ENCODE data around the gene COX11. TPM values are rescaled to one million over a fixed set of nuclear protein-coding genes. Genes with fewer than 3 reads are reported as not detected.

The COX11 gene
- polyA plus RNA-seq, 1 donor (not counting 4 experiments of a cell fraction or from before 2014, with no cell fraction given): 36.3 TPM

DNA sequence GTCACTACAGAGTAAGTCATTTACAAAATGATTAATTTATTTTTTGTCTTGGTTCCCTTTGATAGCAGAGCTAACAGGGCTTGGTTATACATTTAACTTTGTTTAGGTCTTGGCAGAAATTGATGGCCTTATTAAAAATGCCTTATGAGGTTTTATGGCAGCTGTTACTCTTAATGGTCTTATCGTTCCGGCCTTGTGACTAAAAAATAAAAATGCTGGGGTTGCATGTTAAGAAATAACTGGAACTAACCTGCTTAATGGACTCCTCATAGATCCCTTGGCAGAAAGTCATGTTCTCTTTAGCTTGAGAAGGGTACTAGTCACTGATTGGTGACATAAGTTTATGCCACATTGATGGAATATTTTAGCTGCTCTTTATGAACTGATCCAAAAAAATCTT, 18.3 kb downstream of the COX11 start:
- FAIRE-seq (no peak), DNase-seq (ENCODE audit: low read depth, low spot score) (no peak)
- peaks cover 23 to 24% of the 10 kb centered on the region in 2 experiments for H3K36me3 ChIP-seq (ENCODE audit: control insufficient read depth in 2 of 2, extremely low read depth in 1 of 2, insufficient read depth in 2 of 2, low read length in 2 of 2)
- H3K4me3 ChIP-seq (ENCODE audit: control insufficient read depth in 2 of 3, extremely low read depth in 1 of 3, insufficient read depth in 2 of 3, low read depth in 1 of 3, low read length in 3 of 3): no peak overlapping the region
- H3K27ac ChIP-seq (ENCODE audit: control insufficient read depth, insufficient read depth, low read length): no peak overlapping the region
- H3K4me2 ChIP-seq (ENCODE audit: control insufficient read depth, extremely low read depth, insufficient read depth, low read depth, low read length): no peak overlapping the region
- TF ChIP-seq, protein P1, sequence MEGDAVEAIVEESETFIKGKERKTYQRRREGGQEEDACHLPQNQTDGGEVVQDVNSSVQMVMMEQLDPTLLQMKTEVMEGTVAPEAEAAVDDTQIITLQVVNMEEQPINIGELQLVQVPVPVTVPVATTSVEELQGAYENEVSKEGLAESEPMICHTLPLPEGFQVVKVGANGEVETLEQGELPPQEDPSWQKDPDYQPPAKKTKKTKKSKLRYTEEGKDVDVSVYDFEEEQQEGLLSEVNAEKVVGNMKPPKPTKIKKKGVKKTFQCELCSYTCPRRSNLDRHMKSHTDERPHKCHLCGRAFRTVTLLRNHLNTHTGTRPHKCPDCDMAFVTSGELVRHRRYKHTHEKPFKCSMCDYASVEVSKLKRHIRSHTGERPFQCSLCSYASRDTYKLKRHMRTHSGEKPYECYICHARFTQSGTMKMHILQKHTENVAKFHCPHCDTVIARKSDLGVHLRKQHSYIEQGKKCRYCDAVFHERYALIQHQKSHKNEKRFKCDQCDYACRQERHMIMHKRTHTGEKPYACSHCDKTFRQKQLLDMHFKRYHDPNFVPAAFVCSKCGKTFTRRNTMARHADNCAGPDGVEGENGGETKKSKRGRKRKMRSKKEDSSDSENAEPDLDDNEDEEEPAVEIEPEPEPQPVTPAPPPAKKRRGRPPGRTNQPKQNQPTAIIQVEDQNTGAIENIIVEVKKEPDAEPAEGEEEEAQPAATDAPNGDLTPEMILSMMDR (optimal IDR thresholded peaks at IDR 0.05 in 1 of 3, IDR thresholded peaks at IDR 0.05 in 1 of 3, conservative IDR thresholded peaks at IDR 0.05 in 1 of 3; ENCODE audit: extremely low read depth in 1 of 3, insufficient read depth in 2 of 3, low read length in 3 of 3): no peak
- TF ChIP-seq EZH2 (IDR thresholded peaks at IDR 0.05; ENCODE audit: low read length): no peak
- no peaks in the 10 kb centered on the region for H3K9me1 ChIP-seq (ENCODE audit: control insufficient read depth, extremely low read depth, insufficient read depth, low read length)
- H2AFZ ChIP-seq (ENCODE audit: control insufficient read depth, low read length): no peak overlapping the region
- no peaks in the 10 kb centered on the region for H4K20me1 ChIP-seq (ENCODE audit: control insufficient read depth, extremely low read depth, insufficient read depth, low read length)
- dilution Hi-C loops (cut with MboI; ENCODE audit: extremely low pct_ligation_motif_present, low sequenced_read_pairs): no loop called here
- no peak overlapping the region for H3K9ac ChIP-seq (ENCODE audit: control insufficient read depth, extremely low read depth, insufficient read depth, low read length)
- H3K27me3 ChIP-seq (ENCODE audit: control insufficient read depth, extremely low read depth, insufficient read depth, low read length): no peaks in the 10 kb centered on the region
- peaks cover 9% of the 10 kb centered on the region for H3K4me1 ChIP-seq (ENCODE audit: control insufficient read depth, extremely low read depth, insufficient read depth, low read length)
- no peaks in the 10 kb centered on the region for H3K9me3 ChIP-seq (ENCODE audit: control insufficient read depth, low read depth, low read length)
- H3K79me2 ChIP-seq (ENCODE audit: control insufficient read depth, insufficient read depth, low read length): no peaks in the 10 kb centered on the region

DNA sequence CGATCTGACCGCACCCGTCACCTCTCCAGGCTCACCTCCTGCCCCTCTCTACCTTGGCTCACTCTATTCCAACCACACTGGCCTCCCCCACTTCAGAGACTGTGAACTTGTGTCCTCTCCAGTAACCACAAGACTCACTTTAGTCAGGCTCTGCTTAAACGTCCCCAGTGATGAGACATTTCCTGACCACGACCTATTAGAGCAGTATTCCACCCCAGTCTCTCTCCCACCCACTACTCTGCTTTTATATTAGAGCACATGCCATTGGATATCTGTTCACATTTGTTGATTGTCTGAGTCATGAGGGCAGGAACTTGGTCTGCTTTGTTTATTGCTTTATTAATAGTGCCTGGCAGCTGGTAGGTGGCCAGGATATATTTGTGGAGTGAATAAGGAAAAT, 20.1 kb downstream of the COX11 start:
- Histone ChIP-seq H3K9me3 (ENCODE audit: control insufficient read depth, low read depth, low read length) (no peaks in the 10 kb centered on the region), H3K79me2 (ENCODE audit: control insufficient read depth, insufficient read depth, low read length) (no peaks in the 10 kb centered on the region), H3K27ac (ENCODE audit: control insufficient read depth, insufficient read depth, low read length) (peak overlapping the region; percentile 4), H3K4me2 (ENCODE audit: control insufficient read depth, extremely low read depth, insufficient read depth, low read depth, low read length) (no peak overlapping the region), H3K4me3 (ENCODE audit: control insufficient read depth in 2 of 3, extremely low read depth in 1 of 3, insufficient read depth in 2 of 3, low read depth in 1 of 3, low read length in 3 of 3) (no peak overlapping the region), H3K9ac (ENCODE audit: control insufficient read depth, extremely low read depth, insufficient read depth, low read length) (no peak overlapping the region), H3K9me1 (ENCODE audit: control insufficient read depth, extremely low read depth, insufficient read depth, low read length) (no peaks in the 10 kb centered on the region), H3K36me3 (ENCODE audit: control insufficient read depth in 2 of 2, extremely low read depth in 1 of 2, insufficient read depth in 2 of 2, low read length in 2 of 2) (peaks cover 15 to 17% of the 10 kb centered on the region in 2 experiments), H4K20me1 (ENCODE audit: control insufficient read depth, extremely low read depth, insufficient read depth, low read length) (no peaks in the 10 kb centered on the region), H2AFZ (ENCODE audit: control insufficient read depth, low read length) (no peak overlapping the region), H3K4me1 (ENCODE audit: control insufficient read depth, extremely low read depth, insufficient read depth, low read length) (peaks cover 9% of the 10 kb centered on the region), H3K27me3 (ENCODE audit: control insufficient read depth, extremely low read depth, insufficient read depth, low read length) (no peaks in the 10 kb centered on the region)
- dilution Hi-C loops (cut with MboI; ENCODE audit: extremely low pct_ligation_motif_present, low sequenced_read_pairs): no loop called here
- DNase-seq (ENCODE audit: low read depth, low spot score) (peak; percentile 41), FAIRE-seq (peak; percentile 43)
- TF ChIP-seq, protein P1 (optimal IDR thresholded peaks at IDR 0.05 in 1 of 3, IDR thresholded peaks at IDR 0.05 in 1 of 3, conservative IDR thresholded peaks at IDR 0.05 in 1 of 3; ENCODE audit: extremely low read depth in 1 of 3, insufficient read depth in 2 of 3, low read length in 3 of 3): no peak
- TF ChIP-seq EZH2 (IDR thresholded peaks at IDR 0.05; ENCODE audit: low read length): no peak

Measured in keratinocyte (primary cell).